ENCODE data around the gene ZNF766. TPM values are rescaled to one million over a fixed set of nuclear protein-coding genes. Genes with fewer than 3 reads are reported as not detected.

Gene ZNF766
- polyA plus RNA-seq, 2 of the 4 experiments (the other 2 are of a cell fraction): 11.9 to 21.9 TPM

- no peak for TF ChIP-seq BHLHE40 (IDR thresholded peaks at IDR 0.05; ENCODE audit: low read depth, low read length)
- TF ChIP-seq POLR2A (IDR thresholded peaks at IDR 0.05; ENCODE audit: low read length): peak; percentile 81
- no peak for TF ChIP-seq HDAC2 (IDR thresholded peaks at IDR 0.05)
- 0 out of 2 replicates have a peak, but pooled peaks have one; percentile 19 for TF ChIP-seq HOXB13 (CRISPR knock-in tag; IDR thresholded peaks at IDR 0.05; ENCODE audit: low read depth)
- peak; percentile 75 for TF ChIP-seq MAX (IDR thresholded peaks at IDR 0.05)
- TF ChIP-seq PBX3 (IDR thresholded peaks at IDR 0.05): no peak
- TF ChIP-seq TFCP2L1 (CRISPR knock-in tag; IDR thresholded peaks at IDR 0.05): no peak
- TF ChIP-seq RCOR1 (IDR thresholded peaks at IDR 0.05; ENCODE audit: low read depth, low read length): no peak
- no peak for TF ChIP-seq ZSCAN20 (CRISPR knock-in tag; IDR thresholded peaks at IDR 0.05)
- TF ChIP-seq MAZ (IDR thresholded peaks at IDR 0.05; ENCODE audit: borderline replicate concordance, low read depth, low read length): no peak
- TF ChIP-seq RAD21 (conservative IDR thresholded peaks at IDR 0.05 in 1 of 2, IDR thresholded peaks at IDR 0.05 in 1 of 2): no peak
- no peak for TF ChIP-seq HES2 (IDR thresholded peaks at IDR 0.05)
- no peak for TF ChIP-seq MAFK (IDR thresholded peaks at IDR 0.05; ENCODE audit: partially characterized antibody)
- TF ChIP-seq PHF8 (IDR thresholded peaks at IDR 0.05; ENCODE audit: borderline replicate concordance, low read depth): peak; percentile 84
Measured at GRCh38 chr19:52296773-52297600, 27.6 kb downstream of the ZNF766 start, which contains the start of gene ZNF480 (continued).

GRCh38 chr19:52297601-52298364, 28.4 kb downstream of the ZNF766 start:
- H3K4me2 ChIP-seq: peak overlapping the region; percentile 65
- DNase-seq (ENCODE audit: low read depth in 1 of 2, low spot score in 1 of 2): no peak
- FAIRE-seq: no peak
- H3K27ac ChIP-seq: peak overlapping the region; percentile 78 to 95
- no peak for TF ChIP-seq HOXA7 (CRISPR knock-in tag; IDR thresholded peaks at IDR 0.05)
- 0 out of 2 replicates have a peak, but pooled peaks have one; percentile 16 for TF ChIP-seq TP53 (CRISPR knock-in tag; IDR thresholded peaks at IDR 0.05)
- TF ChIP-seq HDAC2 (IDR thresholded peaks at IDR 0.05): no peak
- TF ChIP-seq POLR2A (IDR thresholded peaks at IDR 0.05; ENCODE audit: low read length): no peak
- WGBS (ENCODE audit: missing lambda C conversion rate): 64% methylated on average over 18 of the region's 18 CpGs
- CTCF ChIA-PET: no interaction called here
- H3K9me3 ChIP-seq: peaks cover 82% of the 10 kb centered on the region
- POLR2A ChIA-PET: no interaction called here
- H3K4me3 ChIP-seq: peak overlapping the region; percentile 71
- no peaks in the 10 kb centered on the region for H3K4me1 ChIP-seq
- no peak; a peak in 1 of 6 replicates for ATAC-seq

GRCh38 chr19:52307275-52307674, 37.9 kb downstream of the ZNF766 start:
- 88% methylated on average over 10 of the region's 10 CpGs for WGBS (ENCODE audit: missing lambda C conversion rate)
- ATAC-seq (peak in 1 of 2 experiments; percentile 32; a peak in 1 of 6 replicates), DNase-seq (ENCODE audit: low read depth in 1 of 2, low spot score in 1 of 2) (peak in 1 of 2 experiments; percentile 72), FAIRE-seq (no peak)
- no peaks in the 10 kb centered on the region for H3K4me1 ChIP-seq
- ChIA-PET POLR2A (no interaction called here), CTCF (no interaction called here)
- H3K27ac ChIP-seq: no peak overlapping the region
- TF ChIP-seq GATA3 (IDR thresholded peaks at IDR 0.05; ENCODE audit: borderline replicate concordance) (0 out of 2 replicates have a peak, but pooled peaks have one; percentile 15), JUN (IDR thresholded peaks at IDR 0.05) (no peak)
- no peak overlapping the region for H3K4me2 ChIP-seq
- H3K9me3 ChIP-seq: peaks cover 90% of the 10 kb centered on the region
- H3K4me3 ChIP-seq: no peak overlapping the region

- Histone ChIP-seq H3K27ac (no peak overlapping the region), H3K4me1 (no peaks in the 10 kb centered on the region), H3K4me3 (0 out of 3 replicates have a peak overlapping the region, but pooled peaks have one; percentile 12), H3K9me3 (peaks cover 100% of the 10 kb centered on the region), H3K4me2 (no peak overlapping the region)
- TF ChIP-seq BCL3 (IDR thresholded peaks at IDR 0.05) (no peak), GATA3 (IDR thresholded peaks at IDR 0.05; ENCODE audit: borderline replicate concordance) (peak; percentile 28; the same call in 1 of the 2 replicates), POLR2A (IDR thresholded peaks at IDR 0.05; ENCODE audit: low read length) (no peak)
- ChIA-PET POLR2A (no interaction called here), CTCF (no interaction called here)
- WGBS (ENCODE audit: missing lambda C conversion rate): 98% methylated on average over 6 of the region's 6 CpGs
- FAIRE-seq (peak; percentile 65), DNase-seq (ENCODE audit: low read depth in 1 of 2, low spot score in 1 of 2) (no peak), ATAC-seq (no peak)
Measured at GRCh38 chr19:52322429-52322828, 53.0 kb downstream of the ZNF766 start.
